Right hindlimb (tissue), 1 donor: ENCODE data around the gene CYYR1.

Experiments used
- DNase-seq: peaks from one replicate; pipeline ENCODE4 v3.0.0-alpha.2; 2018

CYYR1 gene

GRCh38 chr21:26432410-26432809, 140.7 kb downstream of the CYYR1 start:
- DNase-seq: no peak

GRCh38 chr21:26425576-26425975, 147.5 kb downstream of the CYYR1 start:
- no peak for DNase-seq

DNA sequence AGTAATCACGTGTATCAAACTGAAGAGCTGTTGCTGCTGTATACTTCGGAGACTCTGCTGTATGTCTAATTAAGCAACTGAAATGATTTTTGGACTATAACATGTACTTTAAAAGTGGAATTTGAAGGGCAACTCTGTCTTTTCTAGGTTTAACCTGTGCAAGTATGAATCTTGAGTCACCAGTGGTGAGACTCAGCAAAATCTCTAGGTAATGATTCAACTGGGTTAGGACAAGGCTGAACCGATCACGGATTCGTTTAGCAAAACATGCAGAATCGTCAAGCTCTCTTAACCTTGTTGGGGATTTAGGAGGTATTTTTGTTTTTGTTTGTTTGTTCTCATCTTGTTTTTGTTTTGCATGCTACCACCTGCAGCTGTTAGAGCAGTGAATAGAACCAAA, 149.6 kb downstream of the CYYR1 start:
- no peak for DNase-seq

- DNase-seq: no peak
These were observed 150.4 kb downstream of the CYYR1 start for GRCh38 chr21:26422706-26423105.

DNA sequence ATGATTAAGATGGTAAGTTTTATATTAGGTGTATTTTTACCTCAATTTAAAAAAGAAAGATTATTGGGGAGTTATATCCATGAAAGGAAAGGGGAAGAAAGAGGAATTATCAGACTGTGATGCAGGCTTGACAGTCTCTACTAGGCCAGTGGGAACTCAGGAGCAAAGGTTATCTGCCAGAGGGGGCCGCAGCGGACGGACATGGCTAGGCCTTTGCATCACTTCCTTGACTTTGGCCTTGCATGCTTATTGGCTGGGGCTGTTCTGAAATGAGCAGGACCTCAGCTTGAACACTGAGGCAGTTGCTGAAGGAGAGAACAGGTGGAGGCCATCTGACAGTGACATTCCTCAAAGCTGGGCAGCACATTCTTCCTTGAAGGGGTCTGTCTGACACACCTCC, 150.9 kb downstream of the CYYR1 start:
- DNase-seq: no peak

DNA sequence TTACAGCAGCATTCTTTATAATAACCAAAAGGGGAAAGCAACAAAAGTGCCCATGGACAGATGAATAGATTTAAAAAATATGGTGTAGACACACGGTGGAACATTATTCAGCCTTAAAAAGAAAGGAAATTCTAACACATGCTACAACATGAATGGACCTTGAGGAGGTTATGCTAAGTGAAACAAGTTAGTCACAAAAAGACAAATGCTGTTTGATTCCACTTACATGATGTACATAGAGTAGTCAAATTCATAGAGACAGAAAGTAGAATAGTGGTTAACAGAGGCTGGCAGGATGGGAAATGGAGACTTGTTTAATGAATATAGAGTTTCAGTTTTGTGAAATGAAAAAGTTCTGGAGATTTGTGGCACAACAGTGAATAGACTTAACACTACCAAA, 151.4 kb downstream of the CYYR1 start:
- no peak for DNase-seq
